ENCODE results near the gene RNMT.

The RNMT gene

GRCh38 chr18:13720123-13720522, 6.3 kb upstream of the RNMT start:
- H3K27ac ChIP-seq: no peak overlapping the region
- TF ChIP-seq CTCF (conservative IDR thresholded peaks at IDR 0.05): no peak

- no peak for TF ChIP-seq CTCF (conservative IDR thresholded peaks at IDR 0.05)
- H3K27ac ChIP-seq: no peak overlapping the region
Observed at GRCh38 chr18:13720847-13721246, 5.6 kb upstream of the RNMT start.

GRCh38 chr18:13725566-13726231, 774 bp upstream of the RNMT start:
- H3K27ac ChIP-seq: peak overlapping the region; percentile 81
- TF ChIP-seq CTCF (conservative IDR thresholded peaks at IDR 0.05): no peak

GRCh38 chr18:13726972-13727331, 479 bp downstream of the RNMT start:
- H3K27ac ChIP-seq: peak overlapping the region; percentile 81
- TF ChIP-seq CTCF (conservative IDR thresholded peaks at IDR 0.05): no peak

GRCh38 chr18:13730481-13730880, 4.0 kb downstream of the RNMT start:
- no peak for TF ChIP-seq CTCF (conservative IDR thresholded peaks at IDR 0.05)
- H3K27ac ChIP-seq: no peak overlapping the region

GRCh38 chr18:13735681-13736080, 9.2 kb downstream of the RNMT start:
- TF ChIP-seq CTCF (conservative IDR thresholded peaks at IDR 0.05): no peak
- H3K27ac ChIP-seq: no peak overlapping the region

- no peak for TF ChIP-seq CTCF (conservative IDR thresholded peaks at IDR 0.05)
- H3K27ac ChIP-seq: no peak overlapping the region
Observed at GRCh38 chr18:13745696-13746095, 19.2 kb downstream of the RNMT start.
